ENCODE measurements around the gene HLA-DMA. TPM values are rescaled to one million over a fixed set of nuclear protein-coding genes. Genes with fewer than 3 reads are reported as not detected.

The HLA-DMA gene
- total RNA-seq, 4 donors from 2014 or later = 4.7 to 36.4 (median 12.6) TPM

- 0 to 1% methylated on average over 16 to 22 of the region's 23 CpGs for WGBS, 2 donors
- Histone ChIP-seq H3K4me1 (peaks cover 13 to 45% (median 31%) of the 10 kb centered on the region in 3 donors), H3K4me3 (peak overlapping the region; percentile 71 to 92 (median 87)), H3K9me3 (no peaks in the 10 kb centered on the region), H3K27ac (peak overlapping the region; percentile 93 to 100 (median 100)), H3K36me3 (peaks cover 35 to 55% (median 49%) of the 10 kb centered on the region in 3 donors), H3K27me3 (no peaks in the 10 kb centered on the region)
- intact Hi-C loops (cut with DNase I) = no loop called here
- DNase-seq = no peak
- no peak for TF ChIP-seq CTCF (IDR thresholded peaks at IDR 0.05)
- no peak for TF ChIP-seq POLR2A (IDR thresholded peaks at IDR 0.05)
Measured at GRCh38 chr6:32973144-32974015, 20.5 kb upstream of the HLA-DMA start.

DNA sequence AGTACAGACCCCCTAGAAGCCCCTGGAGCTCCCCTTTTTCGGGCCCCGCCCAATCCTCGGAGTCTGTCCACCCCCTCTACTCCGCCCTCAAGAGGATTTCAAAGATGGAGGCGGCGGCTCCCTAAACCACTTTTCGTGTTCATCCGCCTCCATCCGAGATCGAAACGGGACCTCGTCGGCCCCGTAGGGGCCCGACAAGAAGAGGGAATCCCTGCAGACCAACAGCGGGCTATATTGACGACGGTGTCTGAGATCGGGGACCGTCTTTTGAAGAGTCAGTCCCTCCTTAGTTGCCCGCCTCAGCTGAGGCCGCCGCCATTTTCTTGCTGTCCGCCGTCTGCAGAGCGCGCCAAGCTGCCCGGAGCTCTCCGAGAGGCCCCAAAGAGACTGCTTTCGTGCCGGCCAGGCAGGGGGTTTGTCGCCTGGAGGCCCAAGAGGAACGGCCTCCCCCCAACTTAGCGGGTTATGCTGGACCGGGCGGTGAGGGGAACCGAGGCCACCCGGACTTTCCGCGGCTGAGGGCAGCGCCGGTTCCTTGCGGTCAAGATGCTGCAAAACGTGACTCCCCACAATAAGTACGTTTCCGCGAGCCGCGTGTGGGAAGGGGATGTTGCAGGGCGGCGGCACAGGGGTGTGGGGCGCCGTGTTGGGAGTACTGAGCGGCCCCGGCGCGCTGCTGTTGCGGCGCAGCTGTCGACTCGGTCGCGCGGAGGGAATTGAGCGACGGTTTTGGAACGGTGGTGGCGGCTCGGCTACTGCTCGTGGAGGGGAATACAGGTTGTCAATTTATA is 19.7 kb upstream of the HLA-DMA start:
- TF ChIP-seq POLR2A (IDR thresholded peaks at IDR 0.05) (no peak), CTCF (IDR thresholded peaks at IDR 0.05) (no peak)
- DNase-seq = no peak
- H3K27me3 ChIP-seq = no peaks in the 10 kb centered on the region
- peaks cover 15 to 43% (median 25%) of the 10 kb centered on the region in 3 donors for H3K4me1 ChIP-seq
- no peaks in the 10 kb centered on the region for H3K9me3 ChIP-seq
- intact Hi-C loops (cut with DNase I) = no loop called here
- H3K27ac ChIP-seq = peak overlapping the region; percentile 93 to 100 (median 100)
- H3K36me3 ChIP-seq = peaks cover 27 to 47% (median 41%) of the 10 kb centered on the region in 3 donors
- 0 to 3% methylated on average over 15 to 30 of the region's 70 CpGs for WGBS, 2 donors
- peak overlapping the region; percentile 71 to 92 (median 87) for H3K4me3 ChIP-seq

- H3K4me3 ChIP-seq = peak overlapping the region; percentile 71 to 92 (median 89)
- TF ChIP-seq CTCF (IDR thresholded peaks at IDR 0.05) (peak in 2 of 6 experiments; percentile 10 to 37), POLR2A (IDR thresholded peaks at IDR 0.05) (peak; percentile 59 to 100 (median 92))
- H3K27ac ChIP-seq = peak overlapping the region; percentile 93 to 100 (median 100)
- WGBS, 2 donors = 0% methylated on average over 11 to 30 of the region's 58 CpGs
- no peaks in the 10 kb centered on the region for H3K27me3 ChIP-seq
- DNase-seq = peak; percentile 98
- H3K36me3 ChIP-seq = peaks cover 19 to 39% (median 33%) of the 10 kb centered on the region in 3 donors
- H3K4me1 ChIP-seq = peaks cover 14 to 43% (median 29%) of the 10 kb centered on the region in 3 donors
- intact Hi-C loops (cut with DNase I) = no loop called here
- no peaks in the 10 kb centered on the region for H3K9me3 ChIP-seq
Measured at GRCh38 chr6:32971581-32972352, 18.9 kb upstream of the HLA-DMA start.

GRCh38 chr6:32971242-32971580 is 18.3 kb upstream of the HLA-DMA start:
- TF ChIP-seq CTCF (IDR thresholded peaks at IDR 0.05) = no peak
- no peak for TF ChIP-seq POLR2A (IDR thresholded peaks at IDR 0.05)
- Histone ChIP-seq H3K27ac (peak overlapping the region; percentile 93 to 100 (median 100)), H3K27me3 (no peaks in the 10 kb centered on the region), H3K9me3 (no peaks in the 10 kb centered on the region), H3K4me1 (peaks cover 9 to 43% (median 29%) of the 10 kb centered on the region in 3 donors), H3K4me3 (peak overlapping the region; percentile 71 to 92 (median 89)), H3K36me3 (peaks cover 13 to 33% (median 27%) of the 10 kb centered on the region in 3 donors)
- intact Hi-C loops (cut with DNase I) = no loop called here
- 0% methylated on average over 15 of the region's 15 CpGs for WGBS, 2 donors
- DNase-seq = no peak
